GM19099 (cell line): ENCODE results near the gene HGD.

Experiments
- POLR2A ChIP-seq: IDR thresholded peaks from 3 replicates; pipeline ENCODE4 v1.6.1; 2011; ENCODE audit warnings: low read depth; ENCODE audit not compliant: insufficient read length; ENCODE audit errors: extremely low read depth

The HGD gene, protein sequence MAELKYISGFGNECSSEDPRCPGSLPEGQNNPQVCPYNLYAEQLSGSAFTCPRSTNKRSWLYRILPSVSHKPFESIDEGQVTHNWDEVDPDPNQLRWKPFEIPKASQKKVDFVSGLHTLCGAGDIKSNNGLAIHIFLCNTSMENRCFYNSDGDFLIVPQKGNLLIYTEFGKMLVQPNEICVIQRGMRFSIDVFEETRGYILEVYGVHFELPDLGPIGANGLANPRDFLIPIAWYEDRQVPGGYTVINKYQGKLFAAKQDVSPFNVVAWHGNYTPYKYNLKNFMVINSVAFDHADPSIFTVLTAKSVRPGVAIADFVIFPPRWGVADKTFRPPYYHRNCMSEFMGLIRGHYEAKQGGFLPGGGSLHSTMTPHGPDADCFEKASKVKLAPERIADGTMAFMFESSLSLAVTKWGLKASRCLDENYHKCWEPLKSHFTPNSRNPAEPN

DNA sequence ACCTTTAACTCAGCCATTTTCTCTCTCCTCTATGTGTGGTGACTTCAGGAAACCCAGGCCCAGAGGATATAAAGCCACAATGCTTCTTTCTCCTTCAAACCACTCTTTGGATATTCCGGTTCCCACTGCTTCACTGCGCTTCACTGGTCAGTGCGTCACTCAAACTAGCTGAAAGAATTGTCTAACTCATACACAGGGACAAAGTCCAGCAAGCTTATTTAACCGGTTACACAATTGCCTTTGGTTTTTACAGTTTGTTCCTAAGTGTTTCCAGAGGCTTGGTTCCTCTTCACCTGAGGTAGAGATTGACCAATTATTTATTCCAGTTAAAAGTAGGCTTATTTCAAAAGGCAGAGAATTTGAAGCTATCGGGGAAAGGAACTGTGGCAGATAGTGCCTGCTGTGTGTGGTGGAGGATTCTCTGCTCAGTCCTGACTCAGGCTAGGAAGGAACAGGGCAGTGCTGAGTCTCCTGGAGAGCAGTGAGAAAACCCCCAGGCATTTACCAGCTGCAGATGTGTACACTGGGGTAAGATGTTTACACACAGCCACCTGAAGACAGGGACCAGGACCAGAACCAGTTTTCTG is at the start of gene HGD:
Gene HGD (minus strand): TSS at position 145 of the 587 bp plus-strand sequence. CDS start 128 bp downstream, at position 17.
- no peak for TF ChIP-seq POLR2A

- TF ChIP-seq POLR2A = no peak
These were observed 48.8 kb upstream of the HGD start for GRCh38 chr3:120730576-120731542.

DNA sequence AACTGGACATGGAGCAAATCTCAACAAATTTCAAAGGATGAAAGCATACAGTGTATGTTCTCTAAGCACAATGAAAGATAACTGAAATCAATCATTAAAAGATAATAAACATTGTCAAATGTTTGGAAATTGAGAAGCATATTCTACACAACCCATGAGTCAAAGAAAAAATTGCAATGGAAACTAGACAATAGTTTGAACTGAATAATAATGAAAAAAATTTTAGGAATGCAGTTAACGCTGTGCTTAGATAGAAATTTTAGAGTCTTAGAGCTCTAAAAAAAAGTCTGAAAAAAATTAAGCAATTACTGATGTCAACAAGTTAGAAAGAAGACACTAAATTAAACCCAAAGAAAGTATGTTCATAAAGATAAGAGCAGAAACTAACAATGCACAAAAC is 44.8 kb upstream of the HGD start:
- no peak for TF ChIP-seq POLR2A

GRCh38 chr3:120713262-120713661 is 31.2 kb upstream of the HGD start:
- TF ChIP-seq POLR2A = no peak

- no peak for TF ChIP-seq POLR2A
These were observed 28.3 kb upstream of the HGD start for GRCh38 chr3:120710369-120710768.

DNA sequence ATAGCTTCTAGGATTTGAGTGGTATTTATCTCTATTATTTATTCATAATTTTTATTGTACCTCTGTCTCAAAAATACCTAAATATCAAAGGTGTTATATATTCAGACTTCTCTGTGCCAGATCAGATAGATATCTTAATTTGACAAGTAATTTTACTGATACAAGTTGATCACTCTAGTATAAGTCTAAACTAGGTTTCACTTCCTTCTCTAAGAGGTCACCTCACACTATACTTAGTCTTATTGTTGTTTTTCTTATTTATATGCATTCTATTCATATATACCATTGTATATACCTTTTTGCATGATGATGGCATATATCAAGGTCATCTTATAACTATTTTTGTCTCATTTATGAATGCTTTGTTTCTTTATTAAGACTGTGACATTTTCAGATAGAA is 26.4 kb upstream of the HGD start:
- no peak for TF ChIP-seq POLR2A

GRCh38 chr3:120706950-120707349 is 24.9 kb upstream of the HGD start:
- no peak for TF ChIP-seq POLR2A

GRCh38 chr3:120705884-120706582 is 24.0 kb upstream of the HGD start:
- TF ChIP-seq POLR2A = no peak

GRCh38 chr3:120699333-120699732 is 17.3 kb upstream of the HGD start:
- TF ChIP-seq POLR2A = no peak

- no peak for TF ChIP-seq POLR2A
These were observed 11.6 kb upstream of the HGD start for GRCh38 chr3:120693439-120694171.

- TF ChIP-seq POLR2A = no peak
These were observed 7.4 kb upstream of the HGD start for GRCh38 chr3:120689395-120689794.

DNA sequence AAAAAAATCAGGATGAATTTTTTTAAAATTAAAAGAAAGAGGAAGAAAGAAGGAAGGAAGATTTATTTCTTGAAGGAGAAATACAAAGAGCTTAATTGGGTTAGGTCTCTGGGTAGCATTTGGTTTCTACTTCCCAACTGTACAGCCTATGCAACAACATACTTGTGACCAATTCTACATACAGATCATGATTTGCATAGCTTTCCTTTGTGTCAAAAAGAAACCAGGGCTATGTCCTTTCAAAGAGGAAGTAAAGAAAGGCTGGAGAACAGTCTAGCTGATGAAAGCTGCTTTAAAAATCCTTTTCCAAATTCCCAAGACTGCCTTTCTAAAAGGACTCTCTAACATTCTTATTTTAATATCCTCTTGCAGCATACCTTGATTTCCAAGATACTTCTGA is 6.1 kb upstream of the HGD start:
- TF ChIP-seq POLR2A = no peak

DNA sequence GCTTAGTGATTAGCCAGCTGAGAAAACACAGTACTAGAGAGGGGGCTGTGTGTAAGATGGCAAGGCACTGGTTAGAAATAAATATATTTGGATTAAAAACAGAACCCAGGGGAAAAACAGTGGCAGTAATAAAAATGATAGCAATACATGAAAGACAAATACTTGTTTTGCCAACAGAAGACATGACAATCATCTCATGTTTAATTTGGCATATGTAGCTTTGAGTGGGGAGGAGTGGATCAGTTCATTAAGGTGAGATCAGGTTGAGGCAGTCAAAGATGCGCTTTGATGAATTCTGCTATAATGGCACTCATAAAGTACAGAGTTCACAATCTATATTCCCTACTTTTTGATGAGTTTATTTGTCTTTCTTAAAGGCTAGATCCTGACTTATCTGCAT is 3.4 kb upstream of the HGD start:
- no peak for TF ChIP-seq POLR2A

DNA sequence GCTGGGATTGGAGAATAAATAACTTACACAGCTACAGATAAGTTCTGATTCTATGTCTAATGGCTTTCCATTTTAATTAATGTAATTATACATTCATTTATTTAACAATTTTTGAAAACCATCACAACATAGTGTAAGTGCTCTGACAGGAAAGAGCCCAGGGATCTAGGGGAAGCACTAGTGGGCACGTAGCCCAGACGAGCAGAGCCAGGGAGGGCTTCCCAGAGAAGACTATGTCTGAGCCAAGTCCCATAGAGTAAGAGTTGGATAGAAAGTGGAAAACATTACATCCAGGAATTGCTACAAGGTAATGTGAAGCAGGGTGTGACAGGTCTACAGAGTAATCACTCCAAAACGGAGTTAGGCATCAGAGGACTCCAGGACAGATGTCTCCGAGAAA is 2.9 kb upstream of the HGD start:
- TF ChIP-seq POLR2A = no peak
